GM12875 (cell line): Measurements from ENCODE around the gene ZNF385C.
A peak's percentile ranks its signal among the peaks of the same experiment; 100 is the strongest.

Experiments used
- H3K4me3 ChIP-seq: one replicate; pipeline ENCODE4 v1.5.1; 2011; ENCODE audit warnings: low read depth, low read length, control low read depth
- CTCF ChIP-seq: IDR thresholded peaks from 2 replicates; pipeline ENCODE4 v1.5.1; 2011; ENCODE audit warnings: low read depth, mild to moderate bottlenecking, control low read depth, inconsistent platforms, low read length, moderate library complexity, borderline replicate concordance; ENCODE audit not compliant: insufficient read depth

Gene ZNF385C

GRCh38 chr17:42031584-42031983 lies 66.7 kb downstream of the ZNF385C start:
- no peak for TF ChIP-seq CTCF

GRCh38 chr17:42028791-42029127 lies 69.5 kb downstream of the ZNF385C start:
- no peak for TF ChIP-seq CTCF

More at GRCh38 chr17:42031584-42031983, 66.7 kb downstream of the ZNF385C start:
- no peak overlapping the region for H3K4me3 ChIP-seq

GRCh38 chr17:42027961-42028790 lies 70.1 kb downstream of the ZNF385C start:
- TF ChIP-seq CTCF, result 0 out of 2 replicates have a peak, but pooled peaks have one; percentile 4
- H3K4me3 ChIP-seq, result no peak overlapping the region

More at GRCh38 chr17:42028791-42029127, 69.5 kb downstream of the ZNF385C start:
- no peak overlapping the region for H3K4me3 ChIP-seq

GRCh38 chr17:42027590-42027889 lies 70.7 kb downstream of the ZNF385C start:
- no peak overlapping the region for H3K4me3 ChIP-seq
- no peak for TF ChIP-seq CTCF

GRCh38 chr17:42026857-42027589 lies 71.2 kb downstream of the ZNF385C start:
- no peak for TF ChIP-seq CTCF
- H3K4me3 ChIP-seq, result no peak overlapping the region

GRCh38 chr17:42025936-42026335 lies 72.3 kb downstream of the ZNF385C start:
- H3K4me3 ChIP-seq, result no peak overlapping the region
- TF ChIP-seq CTCF, result no peak

- H3K4me3 ChIP-seq, result no peak overlapping the region
- TF ChIP-seq CTCF, result no peak
Measured at GRCh38 chr17:42025191-42025579, 73.1 kb downstream of the ZNF385C start.
